ENCODE results near the gene STON1.
A peak's percentile ranks its signal among the peaks of the same experiment; 100 is the strongest.

The STON1 gene

DNA sequence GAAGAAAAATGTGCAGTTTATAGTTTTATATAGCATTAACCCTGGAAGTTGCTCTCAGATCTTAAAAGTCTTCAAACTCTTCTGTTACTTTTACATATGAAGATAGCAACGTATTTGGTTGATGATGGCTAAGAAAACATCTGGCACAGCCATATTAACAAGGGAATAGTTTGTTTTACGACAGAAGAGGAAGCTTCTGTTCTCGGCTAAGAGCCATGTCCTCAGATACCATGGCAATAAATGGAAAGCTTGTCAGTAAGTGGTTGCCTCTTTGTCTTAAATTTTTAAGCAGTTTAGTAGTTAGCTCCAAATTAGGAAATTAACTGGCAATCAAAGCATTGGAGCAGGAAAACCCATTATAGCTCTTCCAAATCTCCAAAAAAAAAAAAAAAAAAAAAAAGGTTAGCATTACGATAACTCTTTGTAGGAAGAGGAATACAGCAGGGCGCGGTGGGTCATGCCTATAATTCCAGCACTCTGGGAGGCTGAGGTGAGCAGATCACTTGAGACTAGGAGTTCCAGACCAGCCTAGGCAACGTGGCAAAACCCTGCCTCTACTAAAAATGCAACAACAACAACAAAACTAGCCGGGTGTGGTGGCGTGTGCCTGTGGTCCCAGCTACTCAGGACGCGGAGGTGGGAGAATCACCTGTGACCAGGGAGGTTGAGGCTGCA lies 4.5 kb upstream of the STON1 start:
- CTCF ChIA-PET: interaction anchor here (0.7 to 1.8 kb wide), 3 partner anchors 9 to 146 kb away, joined by 3 to 4 read pairs (median 3); no protein-coding TSS in a partner anchor
- TF ChIP-seq YY1 (tag by site-specific recombination; IDR thresholded peaks at IDR 0.05): no peak
- TF ChIP-seq, protein P1, sequence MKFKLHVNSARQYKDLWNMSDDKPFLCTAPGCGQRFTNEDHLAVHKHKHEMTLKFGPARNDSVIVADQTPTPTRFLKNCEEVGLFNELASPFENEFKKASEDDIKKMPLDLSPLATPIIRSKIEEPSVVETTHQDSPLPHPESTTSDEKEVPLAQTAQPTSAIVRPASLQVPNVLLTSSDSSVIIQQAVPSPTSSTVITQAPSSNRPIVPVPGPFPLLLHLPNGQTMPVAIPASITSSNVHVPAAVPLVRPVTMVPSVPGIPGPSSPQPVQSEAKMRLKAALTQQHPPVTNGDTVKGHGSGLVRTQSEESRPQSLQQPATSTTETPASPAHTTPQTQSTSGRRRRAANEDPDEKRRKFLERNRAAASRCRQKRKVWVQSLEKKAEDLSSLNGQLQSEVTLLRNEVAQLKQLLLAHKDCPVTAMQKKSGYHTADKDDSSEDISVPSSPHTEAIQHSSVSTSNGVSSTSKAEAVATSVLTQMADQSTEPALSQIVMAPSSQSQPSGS (tag by site-specific recombination; IDR thresholded peaks at IDR 0.05; ENCODE audit: low read depth): no peak

DNA sequence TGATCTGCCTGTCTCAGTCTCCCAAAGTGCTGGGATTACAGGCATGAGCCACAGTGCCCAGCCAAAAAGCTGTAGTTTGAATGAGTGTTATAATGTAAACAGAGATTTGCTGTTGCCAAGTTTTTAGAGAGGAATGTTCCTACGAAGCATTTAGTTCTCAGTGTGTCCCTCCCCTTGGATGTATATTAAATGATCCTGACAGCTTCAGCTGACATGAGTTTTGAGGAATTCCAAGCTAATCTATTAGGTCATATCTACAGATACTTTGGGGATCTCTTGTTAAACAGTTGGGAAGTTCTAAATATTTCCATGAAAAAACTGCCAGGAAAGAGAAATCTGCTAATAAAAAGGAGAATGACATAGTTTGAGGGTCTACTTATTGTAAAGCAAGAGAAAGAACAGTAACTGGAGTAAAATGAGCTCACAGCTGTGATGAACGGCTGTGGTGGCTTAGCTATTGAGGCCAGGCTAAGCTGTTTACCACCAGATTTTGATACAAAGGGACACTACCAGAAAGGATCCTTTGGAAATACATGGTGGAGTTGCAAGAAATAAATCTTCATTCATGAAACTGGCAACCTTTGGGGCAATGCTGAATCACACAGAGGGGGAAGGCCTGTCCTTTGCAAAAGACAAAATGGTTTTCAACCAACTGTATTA lies 2.6 kb upstream of the STON1 start:
- ChIA-PET POLR2A (no interaction called here), CTCF (interaction anchor here (0.5 to 2.3 kb wide), 2 partner anchors 57 to 199 kb away, joined by 5 to 8 read pairs; no protein-coding TSS in a partner anchor)
- no peak overlapping the region for H3K4me3 ChIP-seq (ENCODE audit: low read depth, low read length)
- TF ChIP-seq ZNF544 (tag by site-specific recombination; IDR thresholded peaks at IDR 0.05): no peak
- TF ChIP-seq, protein P2, sequence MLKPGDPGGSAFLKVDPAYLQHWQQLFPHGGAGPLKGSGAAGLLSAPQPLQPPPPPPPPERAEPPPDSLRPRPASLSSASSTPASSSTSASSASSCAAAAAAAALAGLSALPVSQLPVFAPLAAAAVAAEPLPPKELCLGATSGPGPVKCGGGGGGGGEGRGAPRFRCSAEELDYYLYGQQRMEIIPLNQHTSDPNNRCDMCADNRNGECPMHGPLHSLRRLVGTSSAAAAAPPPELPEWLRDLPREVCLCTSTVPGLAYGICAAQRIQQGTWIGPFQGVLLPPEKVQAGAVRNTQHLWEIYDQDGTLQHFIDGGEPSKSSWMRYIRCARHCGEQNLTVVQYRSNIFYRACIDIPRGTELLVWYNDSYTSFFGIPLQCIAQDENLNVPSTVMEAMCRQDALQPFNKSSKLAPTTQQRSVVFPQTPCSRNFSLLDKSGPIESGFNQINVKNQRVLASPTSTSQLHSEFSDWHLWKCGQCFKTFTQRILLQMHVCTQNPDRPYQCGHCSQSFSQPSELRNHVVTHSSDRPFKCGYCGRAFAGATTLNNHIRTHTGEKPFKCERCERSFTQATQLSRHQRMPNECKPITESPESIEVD (tag by site-specific recombination; IDR thresholded peaks at IDR 0.05): peak; percentile 12; the same call in 1 of the 2 replicates
- H3K36me3 ChIP-seq (ENCODE audit: control insufficient read depth in 2 of 2, insufficient read depth in 1 of 2, low read length in 2 of 2): no peaks in the 10 kb centered on the region; a peak in 1 of 3 replicates
- H3K27ac ChIP-seq (ENCODE audit: extremely low read depth, low read depth, low read length): 0 out of 2 replicates have a peak overlapping the region, but pooled peaks have one; percentile 37
- peaks cover 10% of the 10 kb centered on the region for H3K4me1 ChIP-seq (ENCODE audit: control insufficient read depth, insufficient read depth, low read length)
- H3K9me3 ChIP-seq (ENCODE audit: control insufficient read depth, insufficient read depth, low read depth, low read length): no peaks in the 10 kb centered on the region

More for the DNA sequence above, 4.5 kb upstream of the STON1 start:
- H3K9me3 ChIP-seq (ENCODE audit: control insufficient read depth, insufficient read depth, low read depth, low read length): no peaks in the 10 kb centered on the region
- POLR2A ChIA-PET: interaction anchor here (0.7 kb wide), 1 partner anchor 19 kb away, joined by 9 read pairs; no protein-coding TSS in a partner anchor
- H3K4me1 ChIP-seq (ENCODE audit: control insufficient read depth, insufficient read depth, low read length): peaks cover 6% of the 10 kb centered on the region; the same call in 1 of the 2 replicates
- H3K4me3 ChIP-seq (ENCODE audit: low read depth, low read length): no peak overlapping the region
- H3K36me3 ChIP-seq (ENCODE audit: control insufficient read depth in 2 of 2, insufficient read depth in 1 of 2, low read length in 2 of 2): peaks cover 0 to 6% of the 10 kb centered on the region in 2 experiments; a peak in 2 of 3 replicates
- H3K27ac ChIP-seq (ENCODE audit: extremely low read depth, low read depth, low read length): no peak overlapping the region

DNA sequence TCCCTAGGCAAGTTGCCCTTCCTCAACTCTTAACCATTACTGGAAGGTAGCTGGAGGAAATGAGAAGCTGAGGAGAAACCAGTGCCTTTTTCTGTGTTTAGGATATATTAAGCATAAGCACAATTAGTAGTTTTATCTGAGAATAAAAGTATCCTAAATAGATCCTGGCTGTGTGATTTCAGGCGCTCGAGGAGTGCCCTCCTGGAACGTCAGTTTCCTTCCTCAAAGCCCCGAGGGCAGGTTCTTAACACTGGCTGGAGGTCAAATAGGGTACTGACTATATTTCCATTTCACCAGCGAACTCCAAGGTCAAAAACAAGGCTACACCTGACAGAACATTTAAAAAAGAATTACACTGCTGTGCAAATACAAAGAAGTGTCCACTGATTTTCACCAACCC lies 1.5 kb upstream of the STON1 start:
- TF ChIP-seq ZFHX2 (tag by site-specific recombination; conservative IDR thresholded peaks at IDR 0.05): no peak
- no peak for TF ChIP-seq PRDM1 (tag by site-specific recombination; IDR thresholded peaks at IDR 0.05)
- TF ChIP-seq, protein P3, sequence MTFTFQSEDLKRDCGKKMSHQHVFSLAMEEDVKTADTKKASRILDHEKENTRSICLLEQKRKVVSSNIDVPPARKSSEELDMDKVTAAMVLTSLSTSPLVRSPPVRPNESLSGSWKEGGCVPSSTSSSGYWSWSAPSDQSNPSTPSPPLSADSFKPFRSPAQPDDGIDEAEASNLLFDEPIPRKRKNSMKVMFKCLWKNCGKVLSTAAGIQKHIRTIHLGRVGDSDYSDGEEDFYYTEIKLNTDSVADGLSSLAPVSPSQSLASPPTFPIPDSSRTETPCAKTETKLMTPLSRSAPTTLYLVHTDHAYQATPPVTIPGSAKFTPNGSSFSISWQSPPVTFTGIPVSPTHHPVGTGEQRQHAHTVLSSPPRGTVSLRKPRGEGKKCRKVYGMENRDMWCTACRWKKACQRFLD (tag by site-specific recombination; IDR thresholded peaks at IDR 0.05): no peak
- POLR2A ChIA-PET: no interaction called here
- Histone ChIP-seq H3K9me3 (ENCODE audit: control insufficient read depth, insufficient read depth, low read depth, low read length) (no peaks in the 10 kb centered on the region), H3K4me1 (ENCODE audit: control insufficient read depth, insufficient read depth, low read length) (peaks cover 10% of the 10 kb centered on the region), H3K4me3 (ENCODE audit: low read depth, low read length) (no peak overlapping the region), H3K36me3 (ENCODE audit: control insufficient read depth in 2 of 2, insufficient read depth in 1 of 2, low read length in 2 of 2) (no peaks in the 10 kb centered on the region; a peak in 1 of 3 replicates), H3K27ac (ENCODE audit: extremely low read depth, low read depth, low read length) (no peak overlapping the region)
- CTCF ChIA-PET: interaction anchor here (2.3 kb wide), 1 partner anchor 58 kb away, joined by 8 read pairs; no protein-coding TSS in a partner anchor

DNA sequence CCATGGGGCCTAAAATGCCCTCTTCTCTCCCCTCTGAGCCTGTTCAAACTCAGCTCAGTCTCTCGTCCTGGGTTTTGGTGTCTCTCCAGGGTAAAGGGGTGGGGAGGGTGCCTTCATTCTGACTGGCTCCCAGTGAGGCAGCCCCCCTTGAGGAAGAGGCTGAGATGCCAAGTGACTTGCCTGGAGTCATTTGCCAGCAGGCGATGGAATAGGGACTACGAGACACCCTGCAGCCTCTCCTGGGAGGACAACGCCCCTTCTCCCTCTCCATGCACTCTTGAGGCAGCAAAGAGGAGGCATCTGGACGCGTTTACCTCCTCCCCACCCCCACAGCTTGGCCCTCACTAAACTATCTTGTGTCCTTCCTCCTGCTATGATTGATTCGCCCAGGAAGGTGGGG lies 760 bp upstream of the STON1 start:
- no peaks in the 10 kb centered on the region for H3K9me3 ChIP-seq (ENCODE audit: control insufficient read depth, insufficient read depth, low read depth, low read length)
- peak; percentile 42; the same call in 1 of the 2 replicates for TF ChIP-seq ZNF600 (tag by site-specific recombination; IDR thresholded peaks at IDR 0.05)
- TF ChIP-seq ZNF239 (tag by site-specific recombination; IDR thresholded peaks at IDR 0.05): no peak
- TF ChIP-seq ZNF350 (tag by site-specific recombination; IDR thresholded peaks at IDR 0.05): no peak
- no peak for TF ChIP-seq KLF7 (tag by site-specific recombination; IDR thresholded peaks at IDR 0.05; ENCODE audit: borderline replicate concordance)
- TF ChIP-seq GLIS1 (tag by site-specific recombination; IDR thresholded peaks at IDR 0.05): peak; percentile 40
- TF ChIP-seq ZNF701 (tag by site-specific recombination; IDR thresholded peaks at IDR 0.05): no peak
- TF ChIP-seq KLF1 (tag by site-specific recombination; IDR thresholded peaks at IDR 0.05): 0 out of 2 replicates have a peak, but pooled peaks have one; percentile 25
- TF ChIP-seq HOXA7 (CRISPR knock-in tag; IDR thresholded peaks at IDR 0.05; ENCODE audit: borderline replicate concordance): no peak
- TF ChIP-seq ZIC2 (tag by site-specific recombination; IDR thresholded peaks at IDR 0.05): peak; percentile 28; the same call in 1 of the 2 replicates
- no peaks in the 10 kb centered on the region; a peak in 1 of 3 replicates for H3K36me3 ChIP-seq (ENCODE audit: control insufficient read depth in 2 of 2, insufficient read depth in 1 of 2, low read length in 2 of 2)
- POLR2A ChIA-PET: interaction anchor here (0.5 kb wide), 1 partner anchor 9 kb away, joined by 4 read pairs; no protein-coding TSS in a partner anchor
- no peak overlapping the region for H3K27ac ChIP-seq (ENCODE audit: extremely low read depth, low read depth, low read length)
- no peak overlapping the region for H3K4me3 ChIP-seq (ENCODE audit: low read depth, low read length)
- CTCF ChIA-PET: no interaction called here
- H3K4me1 ChIP-seq (ENCODE audit: control insufficient read depth, insufficient read depth, low read length): peaks cover 10% of the 10 kb centered on the region

Data from HEK293 (cell line).